OCI-LY1 (cell line): ENCODE results near the gene TMC4.

Source experiments
- H2AFZ ChIP-seq: fragments of 200-600 bp; sonication (generic), shearing (Covaris generic); 2 replicates; pipeline ENCODE4 v1.6.0; 2014; ENCODE audit warnings: antibody characterized with exemption, mild to moderate bottlenecking, low read length
- H3F3A ChIP-seq: fragments of 200-600 bp; sonication (generic), shearing (Covaris generic); 2 replicates; pipeline ENCODE4 v1.6.0; 2014; ENCODE audit warnings: mild to moderate bottlenecking, antibody characterized with exemption, low read length, moderate library complexity; ENCODE audit not compliant: insufficient read depth
- H3K27ac ChIP-seq: fragments of 200-600 bp; sonication (generic); 2 replicates; pipeline ENCODE4 v1.5.1; 2014; ENCODE audit warnings: low read length, mixed run types, mild to moderate bottlenecking, low read depth; ENCODE audit not compliant: poor library complexity, severe bottlenecking
- H3K27me3 ChIP-seq: fragments of 200-600 bp; sonication (generic); 2 replicates; pipeline ENCODE4 v1.6.0; 2014; ENCODE audit warnings: antibody characterized with exemption, mild to moderate bottlenecking, low read length, moderate library complexity; ENCODE audit not compliant: insufficient read depth
- H3K36me3 ChIP-seq: fragments of 200-600 bp; sonication (generic); 2 replicates; pipeline ENCODE4 v1.6.1; 2014; ENCODE audit warnings: mild to moderate bottlenecking, antibody characterized with exemption, low read length, moderate library complexity, mixed read lengths; ENCODE audit not compliant: insufficient read depth
- H3K4me1 ChIP-seq: fragments of 200-600 bp; sonication (generic); 2 replicates; pipeline ENCODE4 v1.5.1; 2014; ENCODE audit warnings: mild to moderate bottlenecking, low read length, moderate library complexity; ENCODE audit not compliant: insufficient read depth, severe bottlenecking
- H3K4me2 ChIP-seq: fragments of 200-600 bp; sonication (generic), shearing (Covaris generic); 2 replicates; pipeline ENCODE4 v1.6.1; 2014; ENCODE audit warnings: low read length
- H3K4me3 ChIP-seq: fragments of 200-600 bp; sonication (generic); 2 replicates; pipeline ENCODE4 v1.5.1; 2014; ENCODE audit warnings: low read length, low read depth, mild to moderate bottlenecking, mixed read lengths; ENCODE audit not compliant: poor library complexity, severe bottlenecking
- H3K79me2 ChIP-seq: fragments of 200-600 bp; shearing (Covaris generic); 2 replicates; pipeline ENCODE4 v1.6.1; 2016; ENCODE audit warnings: mixed run types, low read length, mixed read lengths; ENCODE audit not compliant: insufficient read depth
- H3K9ac ChIP-seq: fragments of 200-600 bp; sonication (generic), shearing (Covaris generic); 2 replicates; pipeline ENCODE4 v1.6.1; 2014; ENCODE audit warnings: mild to moderate bottlenecking, low read length, mixed read lengths
- H3K9me2 ChIP-seq: fragments of 200-600 bp; sonication (generic), shearing (Covaris generic); 2 replicates; pipeline ENCODE4 v1.6.1; 2014; ENCODE audit warnings: low read depth, mild to moderate bottlenecking, low read length, mixed read lengths
- H3K9me3 ChIP-seq: fragments of 200-600 bp; shearing (Covaris generic); 2 replicates; pipeline ENCODE4 v1.6.1; 2014; ENCODE audit warnings: low read length, mixed read lengths
- H4K20me1 ChIP-seq: fragments of 200-600 bp; sonication (generic), shearing (Covaris generic); 2 replicates; pipeline ENCODE4 v1.6.0; 2016; ENCODE audit warnings: mild to moderate bottlenecking, low read length; ENCODE audit not compliant: insufficient read depth
- EZH2 ChIP-seq: fragments of 200-600 bp; sonication (generic), shearing (Covaris generic); IDR thresholded peaks from 2 replicates; pipeline ENCODE4 v1.8.0; 2017; ENCODE audit warnings: borderline replicate concordance, mixed run types, mild to moderate bottlenecking, antibody characterized with exemption, low read length, moderate library complexity, mixed read lengths
- TF ChIP-seq, protein P1 (sequence below): fragments of 200-600 bp; sonication (generic), shearing (Covaris generic); IDR thresholded peaks from 2 replicates; pipeline ENCODE4 v1.5.1; 2017; ENCODE audit warnings: mild to moderate bottlenecking, antibody characterized with exemption, low read length, moderate library complexity, mixed read lengths

Gene TMC4

DNA sequence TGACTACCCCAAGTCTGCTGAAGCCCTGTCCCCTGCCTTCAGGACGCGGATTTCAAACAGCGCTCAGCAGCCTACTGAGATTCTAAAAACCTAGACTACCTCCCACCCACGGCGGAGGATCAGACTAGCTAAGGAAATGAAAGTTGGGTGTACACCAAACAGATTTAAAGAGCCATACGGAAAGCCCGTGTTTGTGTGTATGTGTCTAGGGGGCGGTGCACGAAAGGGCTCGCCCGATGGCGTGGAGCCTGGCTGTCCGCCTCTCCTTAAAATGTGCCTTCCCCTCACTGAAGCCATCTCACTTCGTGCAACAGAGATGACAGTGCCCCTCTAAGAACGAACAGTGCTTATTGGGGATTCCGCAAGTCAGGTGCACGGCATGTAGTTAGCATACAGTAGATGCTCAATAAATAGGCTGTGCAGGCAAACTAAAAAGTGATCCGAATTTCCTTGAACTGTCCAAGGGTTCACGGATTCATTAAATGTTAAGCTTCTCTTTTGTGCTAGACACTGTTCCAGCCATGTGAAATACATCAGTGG, 14.1 kb downstream of the TMC4 start:
- Histone ChIP-seq H3K27ac (peak overlapping the region; percentile 80), H3K9me2 (no peaks in the 10 kb centered on the region), H2AFZ (no peak overlapping the region), H3K4me3 (peak overlapping the region; percentile 69), H3K36me3 (peaks cover 38% of the 10 kb centered on the region), H3K4me1 (peaks cover 28% of the 10 kb centered on the region), H3K79me2 (no peaks in the 10 kb centered on the region), H3K9me3 (no peaks in the 10 kb centered on the region), H3K4me2 (peak overlapping the region; percentile 92), H3F3A (no peaks in the 10 kb centered on the region), H4K20me1 (no peaks in the 10 kb centered on the region), H3K27me3 (no peaks in the 10 kb centered on the region), H3K9ac (peak overlapping the region; percentile 64)
- TF ChIP-seq, protein P1, sequence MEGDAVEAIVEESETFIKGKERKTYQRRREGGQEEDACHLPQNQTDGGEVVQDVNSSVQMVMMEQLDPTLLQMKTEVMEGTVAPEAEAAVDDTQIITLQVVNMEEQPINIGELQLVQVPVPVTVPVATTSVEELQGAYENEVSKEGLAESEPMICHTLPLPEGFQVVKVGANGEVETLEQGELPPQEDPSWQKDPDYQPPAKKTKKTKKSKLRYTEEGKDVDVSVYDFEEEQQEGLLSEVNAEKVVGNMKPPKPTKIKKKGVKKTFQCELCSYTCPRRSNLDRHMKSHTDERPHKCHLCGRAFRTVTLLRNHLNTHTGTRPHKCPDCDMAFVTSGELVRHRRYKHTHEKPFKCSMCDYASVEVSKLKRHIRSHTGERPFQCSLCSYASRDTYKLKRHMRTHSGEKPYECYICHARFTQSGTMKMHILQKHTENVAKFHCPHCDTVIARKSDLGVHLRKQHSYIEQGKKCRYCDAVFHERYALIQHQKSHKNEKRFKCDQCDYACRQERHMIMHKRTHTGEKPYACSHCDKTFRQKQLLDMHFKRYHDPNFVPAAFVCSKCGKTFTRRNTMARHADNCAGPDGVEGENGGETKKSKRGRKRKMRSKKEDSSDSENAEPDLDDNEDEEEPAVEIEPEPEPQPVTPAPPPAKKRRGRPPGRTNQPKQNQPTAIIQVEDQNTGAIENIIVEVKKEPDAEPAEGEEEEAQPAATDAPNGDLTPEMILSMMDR = no peak
- no peak for TF ChIP-seq EZH2

DNA sequence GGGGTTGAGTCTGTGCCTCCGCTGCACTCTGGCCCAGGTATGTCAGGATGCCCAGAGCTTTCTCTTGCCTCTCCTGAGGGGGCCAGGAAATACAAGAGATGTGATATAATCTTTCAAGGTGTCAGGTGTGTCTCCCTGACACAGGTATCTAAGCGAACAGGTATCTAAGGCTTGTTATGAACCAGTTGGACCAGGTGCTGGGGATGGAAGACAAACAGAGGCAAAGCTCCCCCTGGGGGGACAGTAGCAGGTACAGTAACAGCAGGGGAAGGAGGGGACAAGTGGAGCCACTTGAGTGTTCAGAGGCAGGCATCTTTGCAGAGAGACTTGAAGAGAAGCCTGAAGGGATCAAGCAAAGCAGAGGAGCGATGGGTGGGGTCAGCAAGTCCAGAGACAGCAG, 16.0 kb downstream of the TMC4 start:
- Histone ChIP-seq H3K4me1 (peaks cover 27% of the 10 kb centered on the region), H3K27me3 (no peaks in the 10 kb centered on the region), H4K20me1 (no peaks in the 10 kb centered on the region), H3K4me3 (no peak overlapping the region), H3K4me2 (no peak overlapping the region), H3K9me3 (no peaks in the 10 kb centered on the region), H3K9ac (no peak overlapping the region), H3K36me3 (peaks cover 57% of the 10 kb centered on the region), H3K9me2 (no peaks in the 10 kb centered on the region), H2AFZ (no peak overlapping the region), H3K79me2 (no peaks in the 10 kb centered on the region), H3F3A (no peaks in the 10 kb centered on the region), H3K27ac (no peak overlapping the region)
- TF ChIP-seq, protein P1 = no peak
- TF ChIP-seq EZH2 = no peak

DNA sequence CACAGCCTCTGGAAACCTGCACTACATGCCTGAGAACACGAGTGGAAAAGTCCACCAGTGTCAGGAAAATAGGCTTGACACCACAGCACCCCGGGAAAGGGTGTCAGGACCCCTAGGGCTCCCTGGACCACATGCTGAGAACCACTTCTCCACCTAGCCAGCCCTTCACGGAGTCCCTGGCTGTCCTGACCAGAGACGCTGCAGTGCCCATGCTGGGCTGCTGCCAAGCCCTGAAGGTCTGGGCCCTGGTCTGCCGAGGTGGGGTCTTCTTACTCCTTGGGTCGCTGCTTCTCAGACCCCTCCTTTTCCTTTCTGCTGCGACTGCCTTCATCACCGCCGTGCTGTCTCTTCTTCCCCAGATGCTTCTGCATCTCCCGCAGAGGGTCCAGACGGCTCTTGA, 16.5 kb downstream of the TMC4 start:
- Histone ChIP-seq H3K4me3 (no peak overlapping the region), H3K4me1 (peaks cover 22% of the 10 kb centered on the region), H3K79me2 (no peaks in the 10 kb centered on the region), H3K27ac (no peak overlapping the region), H2AFZ (no peak overlapping the region), H3K36me3 (peaks cover 62% of the 10 kb centered on the region), H4K20me1 (no peaks in the 10 kb centered on the region), H3K9ac (no peak overlapping the region), H3K27me3 (no peaks in the 10 kb centered on the region), H3K9me3 (no peaks in the 10 kb centered on the region), H3F3A (no peaks in the 10 kb centered on the region), H3K4me2 (no peak overlapping the region), H3K9me2 (no peaks in the 10 kb centered on the region)
- TF ChIP-seq, protein P1 = no peak
- TF ChIP-seq EZH2 = no peak
